ENCODE data around the gene FSIP1.

FSIP1 gene

GRCh38 chr15:39670687-39671086, 112.0 kb downstream of the FSIP1 start:
- TF ChIP-seq CTCF (IDR thresholded peaks at IDR 0.05; ENCODE audit: low read length) (no peak), EZH2 (IDR thresholded peaks at IDR 0.05; ENCODE audit: borderline replicate concordance, low read length) (no peak)
- Histone ChIP-seq H3F3A (ENCODE audit: insufficient read depth, low read length) (no peaks in the 10 kb centered on the region), H3K36me3 (ENCODE audit: insufficient read depth, low read length) (no peaks in the 10 kb centered on the region), H4K20me1 (ENCODE audit: insufficient read depth, low read length) (no peaks in the 10 kb centered on the region), H3K4me3 (ENCODE audit: low read depth, low read length, poor library complexity, severe bottlenecking) (no peak overlapping the region), H3K27ac (ENCODE audit: low read depth, low read length, poor library complexity, severe bottlenecking) (no peak overlapping the region), H2AFZ (ENCODE audit: low read length) (no peak overlapping the region), H3K9me2 (ENCODE audit: low read depth, low read length) (no peaks in the 10 kb centered on the region), H3K79me2 (ENCODE audit: insufficient read depth, low read length) (no peaks in the 10 kb centered on the region), H3K9me3 (ENCODE audit: low read length) (no peaks in the 10 kb centered on the region), H3K4me2 (ENCODE audit: low read length) (no peak overlapping the region), H3K4me1 (ENCODE audit: insufficient read depth, low read length, severe bottlenecking) (no peaks in the 10 kb centered on the region), H3K9ac (ENCODE audit: low read length) (no peak overlapping the region), H3K27me3 (ENCODE audit: insufficient read depth, low read length) (no peaks in the 10 kb centered on the region)

GRCh38 chr15:39669661-39670060, 113.0 kb downstream of the FSIP1 start:
- no peaks in the 10 kb centered on the region for H3K4me1 ChIP-seq (ENCODE audit: insufficient read depth, low read length, severe bottlenecking)
- no peaks in the 10 kb centered on the region for H4K20me1 ChIP-seq (ENCODE audit: insufficient read depth, low read length)
- H3K9me2 ChIP-seq (ENCODE audit: low read depth, low read length) = no peaks in the 10 kb centered on the region
- H3K9me3 ChIP-seq (ENCODE audit: low read length) = no peaks in the 10 kb centered on the region
- no peak overlapping the region for H3K4me2 ChIP-seq (ENCODE audit: low read length)
- H3K9ac ChIP-seq (ENCODE audit: low read length) = no peak overlapping the region
- no peaks in the 10 kb centered on the region for H3F3A ChIP-seq (ENCODE audit: insufficient read depth, low read length)
- TF ChIP-seq EZH2 (IDR thresholded peaks at IDR 0.05; ENCODE audit: borderline replicate concordance, low read length) (no peak), CTCF (IDR thresholded peaks at IDR 0.05; ENCODE audit: low read length) (no peak)
- H3K79me2 ChIP-seq (ENCODE audit: insufficient read depth, low read length) = no peaks in the 10 kb centered on the region
- H3K4me3 ChIP-seq (ENCODE audit: low read depth, low read length, poor library complexity, severe bottlenecking) = no peak overlapping the region
- H2AFZ ChIP-seq (ENCODE audit: low read length) = no peak overlapping the region
- H3K27me3 ChIP-seq (ENCODE audit: insufficient read depth, low read length) = no peaks in the 10 kb centered on the region
- H3K27ac ChIP-seq (ENCODE audit: low read depth, low read length, poor library complexity, severe bottlenecking) = no peak overlapping the region
- H3K36me3 ChIP-seq (ENCODE audit: insufficient read depth, low read length) = no peaks in the 10 kb centered on the region

- Histone ChIP-seq H3K4me3 (ENCODE audit: low read depth, low read length, poor library complexity, severe bottlenecking) (no peak overlapping the region), H4K20me1 (ENCODE audit: insufficient read depth, low read length) (no peaks in the 10 kb centered on the region), H3K9me2 (ENCODE audit: low read depth, low read length) (no peaks in the 10 kb centered on the region), H3K9ac (ENCODE audit: low read length) (no peak overlapping the region), H3K27ac (ENCODE audit: low read depth, low read length, poor library complexity, severe bottlenecking) (no peak overlapping the region), H3K36me3 (ENCODE audit: insufficient read depth, low read length) (no peaks in the 10 kb centered on the region), H3K4me1 (ENCODE audit: insufficient read depth, low read length, severe bottlenecking) (no peaks in the 10 kb centered on the region), H3K79me2 (ENCODE audit: insufficient read depth, low read length) (no peaks in the 10 kb centered on the region), H3K4me2 (ENCODE audit: low read length) (no peak overlapping the region), H2AFZ (ENCODE audit: low read length) (no peak overlapping the region), H3K27me3 (ENCODE audit: insufficient read depth, low read length) (no peaks in the 10 kb centered on the region), H3F3A (ENCODE audit: insufficient read depth, low read length) (no peaks in the 10 kb centered on the region), H3K9me3 (ENCODE audit: low read length) (no peaks in the 10 kb centered on the region)
- no peak for TF ChIP-seq CTCF (IDR thresholded peaks at IDR 0.05; ENCODE audit: low read length)
- no peak for TF ChIP-seq EZH2 (IDR thresholded peaks at IDR 0.05; ENCODE audit: borderline replicate concordance, low read length)
Measured at GRCh38 chr15:39669241-39669640, 113.4 kb downstream of the FSIP1 start.
